B cell (primary cell): ENCODE results near the gene KCNK4. TPM values are rescaled to one million over a fixed set of nuclear protein-coding genes. Genes with fewer than 3 reads are reported as not detected.

ENCODE experiments used
- ATAC-seq: fragments of 200-7000 bp; cut with Tn5 transposase; one replicate; pipeline ENCODE4 v1.10.0; 2021; ENCODE audit warnings: low read depth, mild to moderate bottlenecking, moderate number of reproducible peaks, moderate library complexity
- CTCF ChIA-PET: fragments of 350-600 bp; sonication (Branson Sonifier 250); formaldehyde crosslinking; loops from one replicate; lab custom pipeline; 2021; ENCODE audit warnings: antibody characterized with exemption, inconsistent platforms; lab: Charles Lee
- POLR2A ChIA-PET: fragments of 350-600 bp; sonication (Branson Sonifier 250); formaldehyde crosslinking; loops from one replicate; lab custom pipeline; 2021; ENCODE audit warnings: antibody characterized with exemption; lab: Charles Lee
- DNase-seq: peaks from one replicate; pipeline ENCODE4 v3.0.0; 2013
- H2AFZ ChIP-seq: 2 replicates; pipeline ENCODE4 v1.6.1; 2012; ENCODE audit warnings: mild to moderate bottlenecking, low read depth, low read length; ENCODE audit not compliant: insufficient read depth, poor library complexity, severe bottlenecking
- H3K27ac ChIP-seq, 2 donors: 1 replicate in 1 of 2; 2 replicates in 1 of 2; pipeline ENCODE4 v1.5.1; 2012 to 2013; ENCODE audit warnings: low read length in 2 of 2, mild to moderate bottlenecking in 2 of 2, moderate library complexity in 1 of 2
- H3K27me3 ChIP-seq, 4 experiments: fragments of 200-600 bp in 1 of 4; sonication (generic) in 1 of 4; replicated peaks in 1 of 4; 1 replicate in 2 of 4; 2 replicates in 2 of 4; pipeline versions ENCODE4 v1.6.1 to v1.7.0; 2013 to 2016; ENCODE audit warnings: low read length in 3 of 4, mild to moderate bottlenecking in 2 of 4, mixed read lengths in 1 of 4, moderate library complexity in 1 of 4; ENCODE audit not compliant: insufficient read depth in 4 of 4, control insufficient read depth in 3 of 4; ENCODE audit errors: control extremely low read depth in 1 of 4
- H3K36me3 ChIP-seq, 2 experiments: replicated peaks in 1 of 2; 1 replicate in 1 of 2; 2 replicates in 1 of 2; pipeline versions ENCODE4 v1.6.1 to v1.7.1; 2013; ENCODE audit warnings: low read length in 1 of 2; ENCODE audit not compliant: insufficient read depth in 2 of 2, control insufficient read depth in 1 of 2; ENCODE audit errors: control extremely low read depth in 1 of 2, extremely low read depth in 1 of 2
- H3K4me1 ChIP-seq, 2 donors: fragments of 200-600 bp in 1 of 2; sonication (generic) in 1 of 2; 1 replicate in 1 of 2; 2 replicates in 1 of 2; pipeline versions ENCODE4 v1.5.1 to v1.6.1; 2013 to 2017; ENCODE audit warnings: low read length in 2 of 2; ENCODE audit not compliant: control insufficient read depth in 2 of 2, insufficient read depth in 2 of 2
- H3K4me2 ChIP-seq: replicated peaks from 2 replicates; pipeline ENCODE3; 2012; ENCODE audit warnings: mild to moderate bottlenecking, low read depth, low read length; ENCODE audit not compliant: poor library complexity, severe bottlenecking
- H3K4me3 ChIP-seq, 5 experiments: fragments of 200-600 bp in 1 of 5; sonication (generic) in 1 of 5; 1 replicate in 3 of 5; 2 replicates in 2 of 5; pipeline versions ENCODE4 v1.5.1 to v1.7.0; 2011 to 2016; ENCODE audit warnings: low read length in 4 of 5, mild to moderate bottlenecking in 4 of 5, low read depth in 2 of 5, control low read depth in 1 of 5, moderate library complexity in 1 of 5; ENCODE audit not compliant: insufficient read depth in 1 of 5; ENCODE audit errors: control extremely low read depth in 1 of 5, extremely low read depth in 1 of 5
- H3K79me2 ChIP-seq: fragments of 200-600 bp; sonication (generic); one replicate; pipeline ENCODE4 v1.6.0; 2016; ENCODE audit warnings: low read length; ENCODE audit not compliant: control insufficient read depth, insufficient read depth
- H3K9ac ChIP-seq: fragments of 200-600 bp; sonication (generic); 2 replicates; pipeline ENCODE4 v1.6.1; 2017; ENCODE audit warnings: mild to moderate bottlenecking, low read length, moderate library complexity
- H3K9me3 ChIP-seq, 3 donors: one replicate each; pipeline versions ENCODE4 v1.6.1 to v1.7.1; 2013; ENCODE audit warnings: low read length in 2 of 3; ENCODE audit not compliant: control insufficient read depth in 2 of 3, insufficient read depth in 1 of 3; ENCODE audit errors: control extremely low read depth in 1 of 3
- H4K20me1 ChIP-seq: 2 replicates; pipeline ENCODE4 v1.6.0; 2012; ENCODE audit warnings: mild to moderate bottlenecking, low read length; ENCODE audit not compliant: insufficient read depth, control insufficient read depth, poor library complexity, severe bottlenecking
- H3K27ac Mint-ChIP-seq: one replicate; pipeline ENCODE4 v1.8.0; 2021; ENCODE audit warnings: mixed read lengths
- H3K27me3 Mint-ChIP-seq: one replicate; pipeline ENCODE4 v1.8.0; 2021; ENCODE audit warnings: mixed read lengths
- H3K4me1 Mint-ChIP-seq: one replicate; pipeline ENCODE4 v1.8.0; 2021; ENCODE audit warnings: mixed read lengths
- H3K4me3 Mint-ChIP-seq: one replicate; pipeline ENCODE4 v1.8.0; 2021; ENCODE audit warnings: mixed read lengths
- H3K9me3 Mint-ChIP-seq: one replicate; pipeline ENCODE4 v1.8.0; 2022; ENCODE audit warnings: mixed read lengths; ENCODE audit not compliant: insufficient read depth
- EZH2 ChIP-seq: IDR thresholded peaks from 2 replicates; pipeline ENCODE4 v1.6.1; 2012; ENCODE audit warnings: borderline replicate concordance, low read depth, mild to moderate bottlenecking, moderate library complexity, low read length; ENCODE audit not compliant: insufficient read depth, poor library complexity, severe bottlenecking
- WGBS: methylation state at CpG from one replicate; pipeline ENCODE4 v1.1.5; 2013; ENCODE audit warnings: missing lambda C conversion rate; ENCODE audit not compliant: insufficient coverage; 5-methylcytosine and 5-hydroxymethylcytosine counted together
- intact Hi-C: fragments of 100-400 bp; cut with micrococcal nuclease; formaldehyde crosslinking; loops from one replicate; pipeline ENCODE4 v1.10.0; 2022
- polyA plus RNA-seq: library from polyadenylated mRNA; depleted of rRNA; stranded (reverse); fragments of >200 nt; gene quantifications from 2 replicates; pipeline ENCODE4 v1.2.3, GENCODE V29; 2012
- total RNA-seq, 2 donors: library from RNA; stranded (reverse); fragments of 120-200 nt in 1 of 2; gene quantifications; 1 replicate in 1 of 2; 2 replicates in 1 of 2; pipeline versions ENCODE4 v1.2.3 to v1.2.4, GENCODE V29; 2013 to 2022
- TF ChIP-seq, protein P1 (sequence below): fragments of 200-600 bp; IDR thresholded peaks from one replicate; pipeline ENCODE4 v1.8.0; 2022; ENCODE audit warnings: antibody characterized with exemption, mild to moderate bottlenecking

Gene KCNK4
- total and polyA plus RNA-seq, 2 donors (not counting 1 experiment from before 2014, with no cell fraction given), result 0.32 TPM; not detected in 1

- Histone ChIP-seq H3K27ac (peak overlapping the region; percentile 54 to 66), H3K4me3 (peak overlapping the region; percentile 56 to 87 (median 79)), H3K79me2 (peaks cover 34% of the 10 kb centered on the region), H3K4me1 (peaks cover 12 to 33% of the 10 kb centered on the region in 2 donors), H3K4me2 (peak overlapping the region; percentile 76), H3K27me3 (peaks cover 0 to 18% (median 4%) of the 10 kb centered on the region in 4 experiments), H3K9ac (peak overlapping the region; percentile 84), H3K9me3 (peaks cover 0 to 7% (median 0%) of the 10 kb centered on the region in 3 donors), H4K20me1 (peaks cover 19% of the 10 kb centered on the region), H3K36me3 (peaks cover 0 to 9% of the 10 kb centered on the region in 2 experiments), H2AFZ (peak overlapping the region; percentile 77)
- intact Hi-C loops, result loop anchor here (1.0 to 10.0 kb wide), 8 partner anchors 11 to 471 kb away; partner anchors contain the start of genes CCDC88B, DNAJC4, FKBP2 and GPR137
- ChIA-PET POLR2A (interaction anchor here (0.6 to 3.5 kb wide), 8 partner anchors 12 to 1698 kb away, joined by 3 to 21 read pairs (median 8); partner anchors contain the start of genes CCDC88B, FERMT3, FKBP2 and PRDX5), CTCF (interaction anchor here (2.2 to 5.8 kb wide), 8 partner anchors 11 to 101 kb away, joined by 6 to 243 read pairs (median 29); partner anchors contain the start of genes CCDC88B, FERMT3, PPP1R14B and PRDX5)
- peak overlapping the region; percentile 98 for H3K4me3 Mint-ChIP-seq
- peaks cover 21% of the 10 kb centered on the region for H3K4me1 Mint-ChIP-seq
- DNase-seq (peak; percentile 84), ATAC-seq (peak; percentile 17)
- H3K9me3 Mint-ChIP-seq, result no peaks in the 10 kb centered on the region
- H3K27ac Mint-ChIP-seq, result peak overlapping the region; percentile 95
- under 1% methylated on average over 59 of the region's 71 CpGs for WGBS
- no peak for TF ChIP-seq EZH2
- TF ChIP-seq, protein P1, sequence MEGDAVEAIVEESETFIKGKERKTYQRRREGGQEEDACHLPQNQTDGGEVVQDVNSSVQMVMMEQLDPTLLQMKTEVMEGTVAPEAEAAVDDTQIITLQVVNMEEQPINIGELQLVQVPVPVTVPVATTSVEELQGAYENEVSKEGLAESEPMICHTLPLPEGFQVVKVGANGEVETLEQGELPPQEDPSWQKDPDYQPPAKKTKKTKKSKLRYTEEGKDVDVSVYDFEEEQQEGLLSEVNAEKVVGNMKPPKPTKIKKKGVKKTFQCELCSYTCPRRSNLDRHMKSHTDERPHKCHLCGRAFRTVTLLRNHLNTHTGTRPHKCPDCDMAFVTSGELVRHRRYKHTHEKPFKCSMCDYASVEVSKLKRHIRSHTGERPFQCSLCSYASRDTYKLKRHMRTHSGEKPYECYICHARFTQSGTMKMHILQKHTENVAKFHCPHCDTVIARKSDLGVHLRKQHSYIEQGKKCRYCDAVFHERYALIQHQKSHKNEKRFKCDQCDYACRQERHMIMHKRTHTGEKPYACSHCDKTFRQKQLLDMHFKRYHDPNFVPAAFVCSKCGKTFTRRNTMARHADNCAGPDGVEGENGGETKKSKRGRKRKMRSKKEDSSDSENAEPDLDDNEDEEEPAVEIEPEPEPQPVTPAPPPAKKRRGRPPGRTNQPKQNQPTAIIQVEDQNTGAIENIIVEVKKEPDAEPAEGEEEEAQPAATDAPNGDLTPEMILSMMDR, result peak; percentile 39
- peaks cover 2% of the 10 kb centered on the region for H3K27me3 Mint-ChIP-seq
Measured at GRCh38 chr11:64305691-64306562, 14.8 kb downstream of the KCNK4 start.
